NT2/D1 (cell line): ENCODE measurements around the gene UQCC3.

Experiments
- SUZ12 ChIP-seq: IDR thresholded peaks from 2 replicates; pipeline ENCODE4 v1.6.1; 2011; ENCODE audit not compliant: insufficient read length, insufficient read depth; ENCODE audit errors: extremely low read depth
- YY1 ChIP-seq: IDR thresholded peaks from 2 replicates; pipeline ENCODE4 v1.6.1; 2011; ENCODE audit not compliant: insufficient read length, insufficient read depth

DNA sequence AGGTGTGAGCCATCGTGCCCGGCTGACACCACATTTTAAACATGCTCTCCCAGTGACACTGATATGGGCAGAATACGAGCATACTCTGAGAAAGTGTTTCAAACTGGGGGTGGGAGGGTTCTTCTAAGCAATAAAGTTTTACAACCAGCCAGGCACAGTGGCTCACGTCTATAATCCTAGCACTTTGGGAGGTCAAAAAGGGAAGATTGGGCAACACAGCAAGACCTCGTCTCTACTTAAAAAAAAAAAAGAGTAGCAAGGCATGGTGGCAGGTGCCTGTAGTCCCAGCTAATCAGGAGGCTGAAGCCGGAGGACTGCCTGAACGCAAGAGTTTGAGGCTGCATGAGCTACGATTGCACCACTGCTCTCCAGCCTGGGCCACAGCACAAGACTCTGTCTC lies 27.3 kb upstream of the UQCC3 start:
- TF ChIP-seq YY1 (no peak), SUZ12 (no peak)
